GM21515 (cell line): ENCODE measurements around the gene BCAP31.

Source experiments
- ATAC-seq: cut with Tn5 transposase; IDR thresholded peaks from one replicate; pipeline ENCODE4 v1.9.1; 2021; ENCODE audit not compliant: unreplicated experiment

The BCAP31 gene

GRCh38 chrX:153657161-153657560 is 67.0 kb downstream of the BCAP31 start:
- no peak for ATAC-seq

- no peak for ATAC-seq
These were observed 70.6 kb downstream of the BCAP31 start for GRCh38 chrX:153653556-153653955.

GRCh38 chrX:153651540-153652079 is 72.6 kb downstream of the BCAP31 start:
- no peak for ATAC-seq

DNA sequence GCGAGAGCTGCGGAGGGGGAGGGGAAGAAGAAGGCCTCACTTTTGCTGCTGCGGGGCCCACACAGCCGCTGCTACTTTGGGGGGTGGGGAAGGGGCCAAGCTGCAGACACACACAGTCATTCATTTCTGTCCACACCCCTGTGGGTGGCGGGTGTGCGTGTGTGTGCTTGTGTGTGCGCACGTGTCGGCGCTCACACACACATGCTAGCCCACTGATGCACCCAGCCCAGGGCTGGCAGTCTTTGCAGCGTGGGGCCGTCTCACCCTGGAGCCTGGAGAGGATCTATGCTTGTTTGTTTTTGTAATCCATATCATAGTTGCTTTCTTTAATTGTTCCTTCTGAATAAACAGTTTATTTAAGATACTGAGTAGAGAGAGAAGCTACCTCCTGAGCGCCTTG is 73.2 kb downstream of the BCAP31 start:
- no peak for ATAC-seq
